GM12875 (cell line): Measurements from ENCODE around the gene PRR19.

Experiments
- H3K4me3 ChIP-seq: one replicate; pipeline ENCODE4 v1.5.1; 2011; ENCODE audit warnings: low read depth, low read length, control low read depth
- CTCF ChIP-seq: IDR thresholded peaks from 2 replicates; pipeline ENCODE4 v1.5.1; 2011; ENCODE audit warnings: low read depth, mild to moderate bottlenecking, control low read depth, inconsistent platforms, low read length, moderate library complexity, borderline replicate concordance; ENCODE audit not compliant: insufficient read depth

PRR19 gene

GRCh38 chr19:42316223-42317211 is 14.6 kb downstream of the PRR19 start:
- no peak overlapping the region for H3K4me3 ChIP-seq
- no peak for TF ChIP-seq CTCF

- H3K4me3 ChIP-seq: no peak overlapping the region
- TF ChIP-seq CTCF: no peak
Observed at GRCh38 chr19:42317535-42317934, 15.6 kb downstream of the PRR19 start.

- no peak overlapping the region for H3K4me3 ChIP-seq
- TF ChIP-seq CTCF: no peak
Observed at GRCh38 chr19:42322305-42322704, 20.4 kb downstream of the PRR19 start.

DNA sequence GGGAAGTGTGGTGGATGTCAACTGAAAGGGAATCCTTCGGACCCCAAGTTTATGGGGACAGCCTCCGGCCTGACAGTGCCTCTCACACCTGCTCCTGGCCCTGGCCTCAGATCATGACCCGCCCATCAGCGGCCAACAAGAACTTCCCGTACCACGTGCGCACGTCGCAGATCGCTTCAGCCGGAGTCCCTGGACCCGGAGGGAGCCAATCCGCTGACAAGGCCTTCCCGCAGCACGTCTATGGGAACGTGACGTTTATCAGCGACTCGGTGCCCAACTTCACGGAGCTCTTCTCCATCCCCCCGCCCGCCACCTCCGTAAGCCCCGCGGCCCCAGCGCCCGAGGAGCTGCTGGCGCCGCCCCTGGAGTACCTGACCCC is 21.5 kb downstream of the PRR19 start:
- H3K4me3 ChIP-seq: no peak overlapping the region
- TF ChIP-seq CTCF: no peak

DNA sequence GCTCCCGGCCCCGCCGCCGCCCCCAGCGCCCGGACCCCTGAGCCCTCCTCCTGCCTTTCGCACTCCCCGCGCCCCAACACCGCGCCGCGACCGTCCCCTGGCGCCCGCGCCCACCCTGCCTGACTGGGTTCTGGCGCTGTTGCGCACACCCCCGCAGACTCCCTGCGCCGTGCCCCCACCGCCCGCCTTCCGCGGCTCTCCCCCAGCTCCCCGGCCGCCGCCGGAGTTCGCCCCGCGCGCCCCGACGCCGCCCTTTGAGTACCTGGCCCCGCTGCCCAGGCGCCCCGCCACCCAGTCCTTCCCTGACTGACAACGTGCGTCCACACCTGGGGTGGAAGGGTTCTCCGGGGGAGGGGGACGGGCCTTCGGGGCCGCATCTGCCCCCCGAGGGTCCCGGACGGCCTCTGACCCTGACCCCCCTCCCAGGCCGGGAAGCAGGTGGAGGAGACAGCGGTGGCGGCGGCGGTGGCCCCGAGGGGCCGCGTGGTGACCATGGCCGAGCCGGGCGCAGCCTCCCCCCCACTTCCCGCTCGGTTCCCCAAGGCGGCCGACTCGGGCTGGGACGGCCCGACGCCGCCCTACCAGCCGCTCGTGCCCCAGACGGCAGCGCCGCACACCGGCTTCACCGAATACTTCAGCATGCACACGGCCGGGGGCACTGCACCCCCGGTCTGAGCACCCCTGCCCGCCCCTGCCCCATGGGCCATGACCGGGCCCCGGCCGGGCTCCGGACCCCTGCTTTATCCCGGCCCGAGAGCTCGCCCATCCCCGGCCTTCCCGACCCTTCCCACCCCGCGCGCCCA is 22.1 kb downstream of the PRR19 start:
- 0 out of 2 replicates have a peak, but pooled peaks have one; percentile 22 for TF ChIP-seq CTCF
- H3K4me3 ChIP-seq: no peak overlapping the region

DNA sequence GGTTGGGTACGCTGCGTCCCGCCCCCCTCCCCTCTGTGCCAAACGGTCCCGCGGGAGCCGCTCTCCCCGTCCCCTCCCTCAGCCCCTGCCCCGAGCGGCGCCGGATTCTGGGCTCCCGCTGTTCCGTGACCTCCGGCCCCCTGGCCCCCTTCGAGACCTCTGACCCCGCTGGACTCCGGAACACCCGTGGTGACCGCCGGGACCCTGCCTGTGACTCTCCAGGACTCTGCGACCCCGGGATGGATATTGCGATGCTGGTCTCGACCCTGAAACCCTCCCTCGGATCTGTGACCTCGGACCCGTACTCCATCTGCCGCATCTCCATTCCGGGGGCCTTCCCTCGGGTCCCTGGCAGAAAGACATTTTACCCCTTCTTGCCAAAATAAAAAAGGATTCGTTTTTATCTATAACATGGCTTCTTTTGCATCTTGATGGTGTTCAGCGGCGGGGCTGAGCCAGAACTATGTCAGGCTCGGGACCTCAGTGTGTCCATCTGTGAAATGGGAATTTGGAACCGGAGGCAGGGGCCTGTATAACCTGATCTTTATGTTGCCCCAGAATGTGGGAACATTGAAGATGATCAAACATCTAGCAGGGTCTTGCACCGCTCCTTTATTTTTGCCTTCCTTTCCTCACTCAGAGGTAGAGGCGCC is 22.8 kb downstream of the PRR19 start:
- TF ChIP-seq CTCF: no peak
- H3K4me3 ChIP-seq: peak overlapping the region; percentile 83
